GM12872 (cell line): ENCODE data around the gene SLITRK6.

Source experiments
- CTCF ChIP-seq: IDR thresholded peaks from 3 replicates; pipeline ENCODE4 v1.5.1; 2011; ENCODE audit warnings: low read depth, mild to moderate bottlenecking, low read length, moderate library complexity; ENCODE audit not compliant: insufficient read depth

SLITRK6 gene

DNA sequence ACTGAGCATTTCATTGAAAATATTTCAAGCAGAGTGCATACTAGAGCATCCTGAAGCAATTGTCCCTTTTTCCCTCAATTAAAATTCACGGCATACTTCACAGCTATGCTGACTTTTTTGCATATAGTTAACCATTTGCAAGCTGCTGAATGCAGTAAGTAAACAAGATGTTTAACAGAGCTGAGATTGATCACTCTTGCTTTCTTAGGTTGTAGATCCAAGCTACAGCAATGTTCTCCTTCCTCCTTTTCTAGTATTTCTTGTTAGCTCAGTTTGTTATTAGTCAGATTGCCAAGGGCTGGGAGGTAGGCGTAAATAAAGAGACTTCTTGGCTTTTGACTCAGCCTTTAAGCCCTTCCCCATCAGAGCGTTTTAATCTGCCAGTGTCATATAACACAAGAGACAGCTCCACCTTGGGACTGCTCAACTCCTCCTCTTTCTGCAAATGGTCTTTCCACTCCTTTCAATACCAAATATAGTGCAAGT, at the start of gene SLITRK6:
SLITRK6 (minus strand) TSS at position 323 of the 486 bp plus-strand sequence. CDS start 2,911 bp downstream, outside the sequence.
- TF ChIP-seq CTCF = no peak

- no peak for TF ChIP-seq CTCF
These were observed 47.8 kb upstream of the SLITRK6 start for GRCh38 chr13:85847012-85847411.

GRCh38 chr13:85841427-85841826, 42.2 kb upstream of the SLITRK6 start:
- TF ChIP-seq CTCF = no peak

DNA sequence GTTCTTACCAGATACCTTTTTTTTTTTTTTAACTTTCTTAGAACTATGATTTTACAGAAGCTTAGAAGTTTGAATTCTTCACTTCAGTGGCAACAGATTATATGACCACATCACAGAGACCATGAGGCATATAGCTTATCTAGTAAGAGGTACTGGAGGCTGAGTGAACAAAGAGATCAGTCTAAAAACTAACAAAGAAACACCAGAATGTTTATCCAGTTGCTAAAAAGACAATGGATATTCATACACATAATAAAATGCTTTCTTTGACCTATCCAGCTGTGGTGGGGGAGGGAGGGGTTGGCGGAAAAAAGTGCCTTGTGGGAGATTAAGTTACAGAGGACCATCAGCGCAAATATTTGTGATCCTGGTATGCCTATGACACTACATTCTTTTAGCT, 34.7 kb upstream of the SLITRK6 start:
- TF ChIP-seq CTCF = no peak

DNA sequence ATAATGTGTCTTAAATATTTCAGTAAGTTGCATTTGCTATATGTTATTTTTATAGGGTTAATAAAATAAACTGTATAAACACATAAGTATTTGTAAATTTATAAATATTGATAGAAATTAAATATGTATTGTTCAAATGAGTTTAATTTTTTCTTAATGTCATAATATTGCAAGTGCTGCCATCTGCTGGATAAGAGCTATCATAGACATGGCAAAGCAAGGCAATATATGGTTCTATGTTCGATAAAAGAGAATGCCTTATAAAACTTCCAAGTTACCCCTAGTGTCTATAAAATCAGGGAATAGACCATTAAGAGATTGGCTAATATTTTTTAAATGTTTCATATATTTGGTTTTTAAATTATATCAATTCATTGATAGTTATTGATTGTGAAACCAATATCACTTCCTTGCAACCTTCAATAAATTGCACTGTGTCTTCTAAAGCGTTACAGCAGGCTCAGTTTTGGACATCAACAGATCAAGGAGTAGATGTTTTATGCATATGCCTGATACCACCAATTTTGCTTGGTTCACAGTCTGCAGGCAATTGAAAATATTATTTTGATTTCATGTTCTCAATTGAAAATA, 29.0 kb upstream of the SLITRK6 start:
- TF ChIP-seq CTCF = peak; percentile 48

GRCh38 chr13:85825454-85825853, 26.2 kb upstream of the SLITRK6 start:
- no peak for TF ChIP-seq CTCF

- TF ChIP-seq CTCF = no peak
These were observed 24.6 kb upstream of the SLITRK6 start for GRCh38 chr13:85823832-85824231.
